ENCODE results near the gene KIF21A.

KIF21A gene

GRCh38 chr12:39272871-39273655 lies 169.9 kb downstream of the KIF21A start:
- DNase-seq, result no peak

- DNase-seq, result no peak
These were observed 173.4 kb downstream of the KIF21A start for GRCh38 chr12:39269492-39269891.

GRCh38 chr12:39267886-39268285 lies 175.0 kb downstream of the KIF21A start:
- no peak for DNase-seq

- no peak for DNase-seq
These were observed 190.3 kb downstream of the KIF21A start for GRCh38 chr12:39252628-39253027.
